Inferior parietal cortex (tissue), 1 donor: ENCODE measurements around the gene DEGS1.

Source experiments
- DNase-seq: peaks from one replicate; pipeline ENCODE4 v3.0.0-alpha.2; 2016; ENCODE audit errors: extremely low spot score

DEGS1 gene

GRCh38 chr1:224182866-224183590, at the start of gene DEGS1:
TSS of gene DEGS1 (plus strand) at chr1:224183240. CDS start at chr1:224183337, 97 bp downstream.
- DNase-seq = peak; percentile 77

- no peak for DNase-seq
These were observed 49.2 kb upstream of the DEGS1 start for GRCh38 chr1:224133741-224134299.

- no peak for DNase-seq
These were observed 45.5 kb upstream of the DEGS1 start for GRCh38 chr1:224137518-224137917.

GRCh38 chr1:224138198-224138597, 44.8 kb upstream of the DEGS1 start:
- no peak for DNase-seq

GRCh38 chr1:224141693-224142092, 41.3 kb upstream of the DEGS1 start:
- no peak for DNase-seq

GRCh38 chr1:224149709-224150108, 33.3 kb upstream of the DEGS1 start:
- no peak for DNase-seq

GRCh38 chr1:224151117-224151516, 31.9 kb upstream of the DEGS1 start:
- DNase-seq = no peak

GRCh38 chr1:224157316-224157715, 25.7 kb upstream of the DEGS1 start:
- DNase-seq = no peak

- no peak for DNase-seq
These were observed 23.5 kb upstream of the DEGS1 start for GRCh38 chr1:224159541-224159940.

GRCh38 chr1:224160171-224160682, 22.8 kb upstream of the DEGS1 start:
- DNase-seq = peak; percentile 13

GRCh38 chr1:224162768-224163167, 20.3 kb upstream of the DEGS1 start:
- DNase-seq = no peak

- no peak for DNase-seq
These were observed 19.7 kb upstream of the DEGS1 start for GRCh38 chr1:224163311-224163710.

GRCh38 chr1:224168859-224169380, 14.1 kb upstream of the DEGS1 start:
- peak; percentile 16 for DNase-seq

- DNase-seq = no peak
These were observed 13.2 kb upstream of the DEGS1 start for GRCh38 chr1:224169718-224170270.

GRCh38 chr1:224170343-224170742, 12.7 kb upstream of the DEGS1 start:
- no peak for DNase-seq

GRCh38 chr1:224170748-224171478, 12.1 kb upstream of the DEGS1 start:
- no peak for DNase-seq

- no peak for DNase-seq
These were observed 10.8 kb upstream of the DEGS1 start for GRCh38 chr1:224172229-224172628.

GRCh38 chr1:224173523-224173922, 9.5 kb upstream of the DEGS1 start:
- DNase-seq = no peak

- no peak for DNase-seq
These were observed 7.4 kb upstream of the DEGS1 start for GRCh38 chr1:224175617-224176016.

- DNase-seq = no peak
These were observed 5.6 kb upstream of the DEGS1 start for GRCh38 chr1:224177356-224177999.

GRCh38 chr1:224178894-224179293, 4.1 kb upstream of the DEGS1 start:
- DNase-seq = no peak
